GM18868 (cell line): ENCODE results near the gene INCA1.

Source experiments
- ATAC-seq: cut with Tn5 transposase; IDR thresholded peaks from one replicate; pipeline ENCODE4 v1.9.1; 2021; ENCODE audit warnings: mild to moderate bottlenecking, moderate library complexity; ENCODE audit not compliant: unreplicated experiment

The INCA1 gene

DNA sequence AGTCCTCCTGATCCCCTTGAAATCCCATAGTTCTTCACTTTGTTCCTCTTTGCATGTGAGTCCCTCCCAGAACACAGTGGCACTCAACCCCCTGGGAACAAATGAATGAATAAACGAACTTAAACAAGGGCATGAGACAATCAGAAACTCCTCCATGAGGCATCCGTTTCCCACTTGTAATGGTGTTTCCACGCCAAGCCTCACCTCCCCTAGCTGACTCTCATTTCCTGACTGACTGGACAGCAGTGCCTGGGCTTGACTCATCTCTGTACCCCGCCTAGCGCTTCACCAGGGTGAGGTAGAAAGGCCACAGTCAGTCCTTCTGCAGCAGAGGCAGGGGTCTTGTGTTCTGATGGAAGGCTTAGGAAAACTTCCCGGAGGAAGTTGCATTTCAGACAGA is 14.6 kb upstream of the INCA1 start:
- ATAC-seq = no peak

DNA sequence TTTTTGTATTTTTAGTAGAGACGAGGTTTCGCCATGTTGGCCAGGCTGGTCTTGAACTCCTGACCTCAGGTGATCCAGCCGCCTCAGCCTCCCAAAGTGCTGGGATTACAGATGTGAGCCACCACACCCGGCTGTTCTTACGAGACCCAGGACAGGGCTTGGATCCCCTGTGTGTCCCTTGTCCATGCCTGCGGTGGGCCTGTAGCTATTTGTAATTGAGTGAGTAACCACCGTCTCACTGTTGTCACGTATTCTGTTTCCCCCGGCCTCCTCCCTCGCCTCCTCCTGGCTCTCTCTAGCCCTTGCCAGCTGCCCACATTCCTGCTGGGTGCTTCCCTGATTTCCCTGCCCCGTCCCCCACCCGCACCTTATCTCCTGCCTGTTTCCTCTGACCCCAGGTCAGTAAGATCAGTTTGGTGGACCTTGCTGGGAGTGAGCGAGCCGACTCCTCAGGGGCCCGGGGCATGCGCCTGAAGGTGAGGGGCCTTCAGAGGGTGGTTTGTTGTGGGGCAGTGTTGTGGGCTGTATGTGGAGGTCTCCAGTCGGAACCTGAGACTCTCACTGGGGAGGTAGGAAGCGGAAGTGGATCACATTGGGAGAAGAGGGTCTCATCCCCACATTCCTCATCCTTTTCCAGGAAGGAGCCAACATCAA is 6.0 kb upstream of the INCA1 start:
- no peak for ATAC-seq

DNA sequence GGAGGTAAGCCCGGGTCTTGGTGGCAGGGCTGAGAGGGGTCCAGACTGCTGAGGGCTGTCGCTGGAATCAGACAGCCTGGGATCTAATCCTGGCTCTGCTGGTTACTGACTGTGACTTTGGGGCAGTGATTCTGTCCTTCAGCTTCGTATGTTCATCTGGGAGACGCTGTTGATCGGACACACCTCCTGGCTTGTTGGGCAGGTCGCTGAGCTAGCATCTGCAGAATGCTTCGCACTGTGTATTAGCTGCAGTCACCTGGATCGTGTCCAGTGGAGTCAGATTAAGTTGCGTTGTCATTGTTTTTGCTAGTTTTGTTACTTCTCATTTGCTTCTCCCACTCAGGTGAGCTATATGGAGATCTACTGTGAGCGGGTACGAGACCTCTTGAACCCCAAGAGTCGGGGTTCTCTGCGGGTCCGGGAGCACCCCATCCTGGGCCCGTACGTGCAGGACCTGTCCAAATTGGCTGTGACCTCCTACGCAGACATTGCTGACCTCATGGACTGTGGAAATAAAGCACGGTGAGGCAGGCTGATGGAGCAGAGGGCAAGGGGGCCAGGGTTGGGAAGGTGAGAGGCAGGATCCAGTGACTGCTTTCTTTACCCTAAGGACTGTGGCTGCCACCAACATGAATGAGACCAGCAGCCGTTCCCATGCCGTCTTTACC is 4.9 kb upstream of the INCA1 start:
- no peak for ATAC-seq

DNA sequence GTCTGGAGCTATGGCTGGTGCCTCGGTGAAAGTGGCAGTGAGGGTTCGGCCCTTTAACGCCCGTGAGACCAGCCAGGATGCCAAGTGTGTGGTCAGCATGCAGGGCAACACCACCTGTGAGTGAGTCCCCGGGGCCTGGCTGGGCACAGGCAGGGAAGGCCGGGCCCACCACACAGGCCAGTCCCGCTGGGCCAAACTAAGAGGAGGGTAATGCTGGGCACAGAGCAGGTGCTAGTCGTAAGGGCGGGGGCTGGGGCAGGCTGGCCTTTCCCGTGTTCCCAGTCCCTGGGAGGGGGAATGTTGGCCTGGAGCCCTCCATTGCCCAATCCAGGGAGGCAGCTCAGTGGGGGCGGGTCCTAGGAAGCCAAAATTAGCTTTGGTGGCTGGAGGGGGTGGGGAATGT is 2.9 kb upstream of the INCA1 start:
- no peak for ATAC-seq

DNA sequence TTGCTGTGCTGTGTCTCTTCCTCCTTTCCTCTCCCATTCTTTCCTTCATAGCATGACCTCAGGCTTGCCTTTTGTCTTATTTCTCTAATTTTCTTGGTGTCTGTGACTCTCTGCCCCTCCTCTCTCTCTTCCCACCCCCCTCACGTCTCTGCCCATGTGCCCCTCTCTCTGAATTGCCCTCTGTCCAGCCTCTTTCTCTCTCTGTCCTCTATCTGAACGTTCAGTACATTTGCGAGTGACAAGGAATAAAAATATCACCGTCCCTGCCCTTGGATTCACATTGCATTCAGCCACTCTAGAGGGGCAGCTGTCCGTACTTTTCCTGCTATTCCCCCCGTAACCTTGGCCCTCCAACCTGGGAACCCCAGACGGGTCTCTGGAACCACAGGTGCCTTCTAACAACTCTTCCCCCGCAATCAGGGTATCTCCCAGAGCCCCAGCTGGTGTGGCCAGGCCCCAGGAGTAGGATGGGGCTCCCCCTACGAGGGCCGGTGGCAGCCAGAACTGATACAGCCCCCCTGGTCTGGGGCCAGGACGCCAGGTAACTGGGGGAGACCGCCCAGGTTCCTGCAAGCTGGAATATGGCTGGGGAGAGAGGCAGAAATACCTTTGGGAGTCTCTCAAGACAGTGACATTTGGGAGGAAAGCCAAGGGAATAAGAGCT is 2.2 kb upstream of the INCA1 start:
- ATAC-seq = no peak

DNA sequence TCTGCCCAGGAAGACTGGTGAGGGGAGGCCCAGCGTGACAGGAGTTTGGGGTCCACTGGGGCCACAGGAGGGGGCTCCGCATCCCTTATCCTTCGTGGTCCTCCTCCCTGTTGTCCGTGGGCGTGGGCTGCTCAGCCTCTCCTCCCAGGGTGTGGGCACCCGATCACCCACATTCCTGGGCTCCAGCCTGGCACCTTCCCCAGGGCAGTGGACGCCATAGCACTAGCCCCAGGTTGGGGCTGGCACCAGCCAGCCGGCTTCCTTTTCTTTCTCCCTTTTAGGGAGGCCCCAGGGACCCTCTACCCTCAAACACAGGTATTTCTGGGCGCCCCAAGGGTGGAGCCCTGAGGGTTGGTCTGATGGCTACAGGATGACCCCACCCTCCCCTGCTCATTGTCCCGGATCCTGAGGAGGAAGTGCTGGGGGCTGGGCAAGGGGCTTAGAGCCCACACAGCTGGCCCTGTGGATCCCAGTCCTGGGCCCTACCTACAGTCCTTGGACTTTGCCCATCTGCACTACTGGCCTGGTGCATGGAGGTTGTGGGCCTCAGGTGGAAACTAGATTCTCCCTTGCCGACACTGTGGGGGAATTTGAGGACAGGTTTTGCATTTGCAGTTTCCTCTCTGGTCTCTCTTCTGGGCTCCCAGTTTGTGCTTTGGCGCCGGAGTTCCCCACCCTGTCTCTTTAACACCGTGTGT is 1.6 kb upstream of the INCA1 start:
- ATAC-seq = no peak

DNA sequence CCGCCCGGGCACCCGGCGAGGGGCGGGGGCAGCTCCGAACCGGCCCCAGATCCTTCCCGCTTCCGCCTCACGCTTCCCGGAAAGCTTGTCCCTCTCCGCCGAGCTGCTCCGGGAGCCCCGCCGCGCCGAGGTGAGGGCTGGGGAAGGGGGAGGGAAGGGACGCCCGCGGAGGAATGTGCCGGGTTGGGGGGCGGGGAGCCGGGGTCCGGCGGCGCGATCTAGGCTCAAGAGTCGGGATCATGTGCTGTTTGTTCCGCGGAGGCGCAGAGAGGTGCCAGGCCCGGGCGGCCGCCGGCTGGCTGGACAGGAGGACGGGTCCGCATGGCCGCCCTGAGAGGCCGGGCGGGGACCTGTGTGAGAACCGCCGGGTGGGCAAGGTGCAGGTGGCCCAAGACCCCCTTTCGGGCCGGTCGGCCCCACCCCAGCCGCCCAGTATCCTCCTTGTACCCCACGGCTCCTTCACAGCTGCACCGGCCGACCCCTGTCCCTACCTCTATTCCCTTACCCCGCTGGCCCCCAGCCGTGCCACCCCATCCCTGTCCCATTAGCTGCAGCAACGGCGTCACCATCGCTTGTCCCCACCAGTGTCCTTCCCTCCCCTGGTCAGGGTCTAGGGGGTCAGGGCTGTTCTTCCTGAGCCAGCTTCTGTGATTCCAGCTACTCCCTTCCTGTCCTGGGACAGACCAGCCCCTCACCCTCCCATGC is 857 bp upstream of the INCA1 start:
- ATAC-seq = peak; percentile 5

DNA sequence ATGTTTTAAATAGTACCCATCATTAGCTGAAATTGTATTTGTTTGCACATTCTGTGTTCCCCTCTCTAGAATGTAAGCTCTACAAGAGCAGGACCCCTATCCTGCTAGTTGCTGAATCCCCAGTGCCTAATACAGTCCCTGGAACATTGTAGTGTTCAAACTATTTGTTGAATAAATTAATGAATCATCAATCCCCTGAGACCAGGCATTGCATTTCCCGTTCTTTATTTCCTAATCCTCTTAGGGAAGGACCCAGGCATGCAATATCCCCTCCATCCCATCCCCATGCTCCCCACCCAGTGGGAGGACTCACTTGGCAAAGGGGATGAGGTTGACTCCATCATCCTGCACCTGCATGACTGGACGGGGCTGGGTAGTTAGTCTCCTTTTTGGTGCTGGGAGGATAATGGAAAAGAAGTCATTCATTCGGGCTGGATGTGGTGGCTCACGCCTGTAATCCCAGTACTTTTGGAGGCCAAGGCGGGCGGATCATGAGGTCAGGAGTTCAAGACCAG is 3.2 kb downstream of the INCA1 start:
- no peak for ATAC-seq

DNA sequence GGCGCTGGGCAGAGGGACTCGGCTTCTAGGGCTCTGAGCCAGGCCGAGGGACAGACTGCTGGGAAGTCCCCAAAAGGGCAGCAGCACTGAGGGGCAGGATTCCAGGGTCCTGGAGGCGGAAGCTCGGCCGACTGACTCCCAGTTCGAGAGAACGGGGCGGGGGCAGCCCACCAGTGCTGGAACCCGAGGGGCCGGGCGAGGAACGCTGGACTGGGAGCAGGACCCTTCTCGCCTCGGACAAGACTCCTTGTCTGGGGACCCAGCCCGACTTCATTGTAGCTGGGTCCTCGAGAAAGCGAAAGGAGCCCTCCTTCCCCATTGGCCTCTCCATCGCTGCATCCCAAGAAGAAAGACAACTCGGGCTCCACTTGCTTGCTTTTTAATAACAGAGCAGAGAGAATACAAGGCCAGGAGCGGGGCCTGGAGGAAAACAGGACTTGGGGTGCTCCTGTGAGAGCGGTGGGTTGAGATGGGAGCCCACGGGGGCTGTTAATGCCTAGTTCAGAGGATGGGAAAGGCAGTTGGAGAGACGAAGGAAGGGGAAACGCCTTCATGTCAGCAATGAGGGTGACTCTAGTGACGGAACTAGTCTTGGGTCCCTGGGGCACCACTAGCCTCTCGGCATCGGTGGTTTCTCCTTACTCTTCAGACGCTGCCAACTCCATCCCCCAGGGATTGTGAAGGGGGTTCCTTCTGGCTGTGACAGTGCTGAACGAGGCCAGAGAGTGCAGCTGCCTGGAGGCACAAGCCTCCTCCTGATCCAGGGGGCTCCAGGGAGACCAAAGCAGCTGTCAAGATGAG is 9.4 kb downstream of the INCA1 start:
- ATAC-seq = no peak

DNA sequence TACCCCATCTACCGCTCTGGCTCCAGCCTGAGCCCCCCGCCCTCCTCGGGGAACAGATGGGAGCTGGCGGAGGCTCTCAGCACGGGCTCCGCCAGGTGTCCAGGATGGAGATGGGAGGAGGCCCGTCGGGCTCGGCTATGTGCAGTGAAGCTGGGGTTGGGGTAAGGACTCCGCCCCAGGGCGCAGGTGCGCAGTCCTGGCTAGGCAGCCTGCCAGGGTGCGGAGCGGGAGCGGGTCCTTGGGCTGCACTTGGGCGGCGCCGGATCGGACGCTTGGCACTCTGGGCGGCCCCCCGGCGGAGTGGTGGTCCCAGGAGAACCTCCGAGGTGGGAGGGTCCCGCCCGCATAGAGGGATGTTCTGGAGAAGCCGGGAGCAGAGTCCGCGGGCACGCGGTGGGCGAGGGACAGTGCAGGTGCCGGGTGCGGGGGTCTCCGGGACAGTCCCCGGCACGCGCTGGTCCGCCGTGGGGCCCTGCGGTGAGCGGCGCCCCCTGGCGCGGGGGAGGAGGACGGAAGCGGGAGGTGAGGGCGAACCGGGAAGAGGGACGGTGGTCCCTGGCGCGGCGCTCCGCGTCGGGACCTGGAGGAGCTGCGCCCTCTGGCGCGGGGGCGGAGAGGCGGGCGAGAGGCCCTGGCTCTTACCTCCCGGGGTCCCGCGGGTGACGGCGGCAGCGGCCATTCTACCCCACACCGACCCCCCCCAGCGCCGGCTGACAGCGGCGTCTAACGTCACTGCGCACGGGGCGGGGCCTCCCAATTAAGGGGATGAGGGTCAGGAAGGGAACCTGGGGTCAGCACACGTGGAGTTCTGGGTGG is 10.2 kb downstream of the INCA1 start, which contains the start of gene CAMTA2:
CAMTA2 (minus strand) TSS at position 725 of the 816 bp plus-strand sequence. CDS start 1,453 bp downstream, outside the sequence.
- peak; percentile 60 for ATAC-seq

DNA sequence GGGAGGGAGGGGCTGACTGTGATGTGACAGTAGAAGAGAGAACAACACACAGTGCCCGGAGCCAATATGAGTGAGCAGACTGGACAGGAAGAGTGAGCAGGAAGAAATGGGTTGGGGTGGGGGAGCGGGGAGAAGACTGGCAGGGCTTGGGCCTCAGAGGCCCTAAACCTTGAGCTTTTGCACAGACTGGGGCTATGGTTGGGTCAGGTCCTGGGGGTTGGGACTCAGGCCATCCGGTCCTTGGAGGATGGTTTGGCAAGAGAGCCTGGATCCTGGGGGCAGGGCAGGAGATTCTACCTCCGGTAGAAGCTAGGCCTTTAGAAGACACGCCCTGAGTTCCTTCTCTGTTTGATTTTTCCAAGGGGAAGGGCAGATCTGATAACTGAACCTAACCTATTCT is 10.9 kb downstream of the INCA1 start:
- ATAC-seq = no peak

DNA sequence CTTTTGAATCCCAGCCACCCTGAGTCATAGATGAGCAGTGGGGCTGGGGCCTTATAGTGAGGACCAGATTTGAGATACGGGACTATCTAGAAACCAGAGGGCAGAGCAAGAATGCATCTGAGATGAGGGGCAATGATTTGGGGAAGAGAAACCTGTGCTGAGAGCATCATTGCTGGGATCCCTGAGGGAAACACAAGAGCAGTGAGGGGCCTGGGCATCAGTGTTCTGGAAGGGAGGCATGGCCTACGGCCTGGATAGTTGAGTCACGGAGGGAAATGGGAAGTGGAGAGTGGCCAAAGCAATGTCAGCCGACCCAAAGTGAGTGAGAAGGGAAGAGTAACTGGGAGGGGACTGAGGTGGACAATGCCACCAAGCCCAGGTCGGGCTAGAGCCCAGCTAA is 15.0 kb downstream of the INCA1 start:
- no peak for ATAC-seq

DNA sequence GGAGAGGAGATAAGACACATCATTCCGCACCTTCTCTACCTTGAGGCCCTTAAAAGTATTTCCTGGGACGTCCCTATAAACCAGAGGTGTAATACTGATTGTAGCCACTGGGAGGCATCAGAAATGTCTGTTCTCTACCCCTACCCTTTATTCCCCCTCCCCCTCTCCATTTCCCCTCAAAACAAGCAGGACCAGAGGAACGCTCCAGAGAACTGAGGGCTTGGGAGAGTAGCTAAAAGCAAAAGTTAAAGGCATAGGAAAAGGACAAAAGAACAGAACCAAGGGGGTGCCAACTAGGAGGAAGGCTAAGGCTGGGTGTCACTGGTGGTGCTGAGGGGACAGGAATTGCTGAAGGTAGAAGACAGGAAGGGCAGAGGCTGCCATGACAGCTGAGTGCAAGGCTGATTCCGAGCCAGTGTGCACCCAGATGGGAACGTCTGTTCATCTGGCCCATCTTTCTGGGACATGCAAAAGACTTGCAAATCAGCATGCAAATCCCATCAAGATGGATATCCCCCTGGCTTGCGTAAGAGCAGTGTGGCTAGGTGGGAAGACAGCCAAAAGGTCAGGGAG is 16.6 kb downstream of the INCA1 start:
- ATAC-seq = no peak

DNA sequence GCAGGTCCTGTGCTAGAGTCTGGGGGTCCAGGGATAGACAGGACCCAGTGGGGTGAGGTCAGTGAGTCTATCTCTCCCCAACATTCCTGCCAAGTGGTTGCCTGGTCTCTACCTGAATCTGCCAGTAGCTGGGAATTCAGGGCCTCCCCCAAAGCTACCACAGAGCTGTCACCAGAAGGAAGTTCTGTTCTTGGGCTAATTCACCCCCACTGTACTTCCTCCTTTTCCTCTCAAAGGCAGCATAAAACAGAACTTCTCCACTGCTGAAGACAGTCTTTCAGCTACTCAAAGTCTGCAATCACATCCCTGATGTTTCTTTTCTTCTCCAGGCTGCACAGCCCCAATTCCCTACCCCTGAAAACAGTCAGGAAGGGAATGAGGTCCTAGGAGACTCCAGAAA is 18.6 kb downstream of the INCA1 start:
- no peak for ATAC-seq

DNA sequence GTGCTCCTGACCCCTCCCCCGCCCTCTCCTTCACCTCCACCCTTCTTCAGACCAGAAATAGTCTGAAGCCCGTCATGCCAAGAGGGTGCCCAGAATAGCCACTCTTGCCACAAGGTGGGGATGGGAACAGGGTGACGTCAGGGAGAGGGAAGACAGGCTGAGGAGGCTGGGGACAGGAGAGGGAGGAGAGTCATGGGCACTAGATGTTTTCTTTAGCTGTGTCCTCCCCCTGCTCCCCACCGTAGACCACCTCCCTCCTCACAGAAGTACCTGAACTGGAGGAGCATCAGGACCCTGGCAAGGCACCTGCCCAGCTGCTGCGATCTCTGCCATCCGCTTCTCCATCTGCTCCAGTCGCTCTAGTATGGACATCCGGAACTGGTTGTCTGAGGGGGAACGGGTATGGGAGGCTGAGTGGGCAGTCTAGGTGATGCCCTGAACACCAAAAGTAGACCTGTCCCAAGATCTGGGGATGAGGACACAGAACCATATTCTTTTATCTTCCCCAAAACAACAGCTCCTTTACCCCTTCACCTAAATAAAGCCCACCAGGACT is 23.1 kb downstream of the INCA1 start:
- no peak for ATAC-seq

DNA sequence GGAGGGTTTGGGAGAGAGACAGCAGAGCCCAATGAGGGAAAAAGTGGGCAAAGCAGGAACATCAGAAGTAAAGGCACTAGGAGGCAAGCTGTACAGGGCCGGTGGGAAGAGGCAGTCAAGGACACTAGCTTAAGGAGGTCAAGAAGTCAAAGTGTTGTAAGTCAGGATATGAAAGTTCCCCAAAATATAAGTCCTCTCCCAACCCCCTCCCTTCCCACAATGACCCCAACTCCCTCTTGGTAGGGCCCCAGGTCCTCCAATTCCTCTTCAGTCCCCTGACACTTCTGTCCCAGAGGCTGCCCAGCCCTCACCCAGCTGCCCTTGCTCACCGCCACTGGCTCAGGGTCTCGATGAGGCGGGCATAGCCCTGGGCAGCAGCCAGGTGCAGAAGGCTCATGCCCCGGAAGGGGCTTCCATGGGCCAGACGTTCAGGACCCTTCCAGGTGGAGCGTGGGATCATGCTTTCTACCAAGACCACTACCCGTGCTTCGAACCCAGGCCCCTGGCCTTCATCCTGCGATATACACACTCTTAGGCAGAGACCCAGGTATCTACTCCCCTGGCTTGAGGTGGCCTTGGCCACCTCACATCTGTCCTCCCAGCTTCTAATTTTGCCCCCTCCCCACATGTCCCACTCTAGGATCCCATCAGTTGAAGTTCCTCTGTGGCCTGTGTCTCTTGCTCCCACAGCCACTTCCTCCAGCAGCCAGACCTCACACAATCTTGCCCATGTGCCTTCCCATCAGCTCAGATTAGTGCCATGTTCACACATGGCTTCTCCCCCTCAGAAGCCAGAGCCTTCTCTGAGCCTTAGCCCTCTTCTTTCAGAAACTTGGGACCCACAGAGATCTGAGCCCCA is 23.8 kb downstream of the INCA1 start:
- ATAC-seq = no peak

DNA sequence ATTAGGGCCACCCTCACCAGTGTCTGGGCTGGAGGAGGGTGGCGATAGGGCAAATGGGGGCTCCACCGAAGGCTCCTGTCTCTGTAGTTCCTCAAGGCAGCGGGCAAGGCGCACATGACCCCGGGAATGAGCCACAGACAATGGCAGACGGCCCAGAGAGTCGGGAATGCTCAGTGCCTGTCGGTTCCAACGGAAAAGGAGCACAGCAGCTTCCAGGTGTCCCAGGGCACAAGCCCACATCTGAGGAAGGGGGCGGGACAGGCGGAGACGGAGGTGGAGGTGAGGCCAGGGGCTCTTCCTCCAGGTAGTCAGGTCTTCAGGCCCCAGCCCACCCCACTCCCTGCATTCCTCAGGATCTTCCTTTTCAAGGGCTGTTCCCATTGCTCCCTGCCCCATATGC is 24.6 kb downstream of the INCA1 start:
- no peak for ATAC-seq

DNA sequence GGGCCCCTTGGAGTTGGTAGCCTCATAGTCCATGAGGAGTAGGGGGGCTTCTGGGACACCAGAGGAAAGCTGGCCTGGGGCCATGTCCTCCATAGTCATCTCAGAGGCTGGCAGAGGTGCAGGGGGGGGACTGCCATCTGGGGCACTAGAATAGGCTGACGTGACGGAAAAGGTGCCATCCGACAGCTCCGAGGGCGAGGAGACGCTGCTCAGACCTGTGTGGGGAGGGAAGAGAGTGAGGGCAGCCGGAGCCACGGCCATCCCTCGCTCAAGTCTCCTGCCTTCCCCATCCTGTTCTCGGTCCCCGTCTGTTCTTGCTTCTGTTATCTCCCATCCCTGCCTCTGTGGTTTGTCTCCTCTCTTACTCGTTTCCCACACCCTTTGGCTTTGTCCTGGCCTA is 25.0 kb downstream of the INCA1 start:
- no peak for ATAC-seq
